HG02840 (cell line): ENCODE data around the gene KCNIP1.

Experiments used
- ATAC-seq: cut with Tn5 transposase; IDR thresholded peaks from one replicate; pipeline ENCODE4 v1.9.1; 2021; ENCODE audit warnings: mild to moderate bottlenecking, moderate library complexity, moderate number of reproducible peaks; ENCODE audit not compliant: unreplicated experiment, low FRiP score

The KCNIP1 gene

DNA sequence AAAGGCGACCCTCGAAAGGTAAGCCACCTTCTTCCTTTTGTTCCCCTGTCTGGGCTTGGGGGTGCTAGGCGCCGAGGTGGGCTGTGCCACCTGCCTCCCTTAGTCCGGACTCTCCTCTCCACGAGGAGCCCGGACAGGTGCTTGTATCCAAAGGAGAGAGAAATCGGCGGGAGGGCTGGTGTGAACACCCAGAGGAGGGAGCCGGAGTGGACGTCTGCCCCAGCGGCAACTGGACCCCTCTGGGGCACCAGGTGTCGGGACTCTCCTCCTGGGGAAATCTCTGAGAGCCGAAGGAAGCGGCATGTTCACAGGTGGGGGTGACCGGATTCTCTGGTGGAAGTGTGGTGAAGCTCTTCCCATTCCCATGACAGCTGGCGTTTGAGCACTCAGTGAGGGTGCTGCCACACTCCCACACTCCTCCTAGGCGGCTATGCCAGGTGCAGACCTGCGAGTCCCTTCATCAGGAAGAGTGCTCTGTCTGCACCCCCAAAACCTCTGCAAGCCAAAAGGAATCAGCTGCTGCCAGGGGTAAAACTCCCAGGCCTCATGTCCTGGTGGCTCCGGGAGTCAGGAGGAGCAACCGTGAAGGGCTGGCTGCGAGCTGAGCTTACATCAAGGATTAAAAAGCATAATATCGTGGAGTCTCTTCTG, 921 bp downstream of the KCNIP1 start:
- ATAC-seq = no peak

DNA sequence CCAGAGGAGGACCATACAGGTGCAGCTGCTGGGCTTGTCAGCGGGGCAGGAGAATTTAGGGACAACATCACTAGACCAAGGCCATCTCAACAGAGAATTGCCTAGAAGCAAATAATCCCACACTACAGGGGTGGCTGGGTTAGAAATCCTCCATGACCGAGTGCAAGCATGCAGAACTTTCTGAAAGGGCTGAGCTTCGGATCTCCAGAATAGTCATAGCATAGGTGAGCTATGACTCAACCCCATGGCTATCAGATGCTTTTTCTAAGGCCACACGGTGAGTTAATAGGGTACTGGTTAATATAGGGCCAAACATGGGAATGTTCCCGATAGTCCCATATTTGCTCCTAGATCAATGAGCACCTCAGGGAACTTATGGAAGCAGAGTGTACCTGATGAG, 4.2 kb downstream of the KCNIP1 start:
- peak; percentile 51 for ATAC-seq

DNA sequence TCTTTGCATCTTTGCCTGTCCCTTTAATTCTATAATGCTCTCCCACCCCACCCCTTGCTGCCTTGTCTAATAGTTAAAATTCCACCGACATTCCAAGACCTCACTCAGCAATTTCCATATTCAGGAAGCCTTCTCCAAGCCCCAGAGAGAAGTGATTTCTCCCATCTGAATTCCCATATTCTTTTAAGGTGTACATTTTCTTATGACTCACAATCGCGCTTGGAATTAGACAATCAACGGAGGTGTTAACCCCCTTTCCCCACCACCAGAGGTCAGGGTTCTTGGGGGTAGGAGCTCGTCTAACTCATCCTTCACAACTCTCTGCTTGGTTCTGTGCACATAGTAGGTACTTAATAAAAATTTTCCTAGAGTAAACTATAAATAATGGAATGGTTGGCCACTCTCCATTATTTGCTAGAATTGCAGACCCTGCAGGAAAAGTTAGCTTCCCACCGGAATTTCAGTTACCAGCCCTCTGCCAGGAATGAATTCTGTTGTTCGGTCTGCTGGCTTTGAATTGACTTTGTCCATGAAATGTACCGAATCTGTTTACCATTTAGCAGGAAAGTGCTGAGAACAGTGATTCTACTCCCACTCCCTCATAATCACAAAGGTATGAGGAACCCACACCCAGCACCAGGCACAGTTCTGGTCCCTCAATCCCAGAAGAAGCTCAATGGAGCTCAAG, 5.0 kb downstream of the KCNIP1 start:
- no peak for ATAC-seq

DNA sequence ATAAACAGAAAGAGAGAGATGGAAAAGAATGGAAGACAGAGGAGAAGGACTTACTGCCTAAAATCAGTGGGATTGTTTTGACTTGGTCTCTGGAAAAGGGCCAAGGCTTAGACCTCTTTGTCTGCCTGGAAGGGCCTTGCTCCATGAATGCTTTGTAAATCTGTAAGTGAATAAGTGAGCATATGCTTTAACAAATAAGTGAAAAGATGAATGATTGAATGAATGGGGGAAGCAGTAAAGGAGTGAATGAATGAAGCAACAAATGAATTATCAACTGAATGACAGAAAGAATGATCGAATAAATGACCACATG, 5.5 kb downstream of the KCNIP1 start:
- no peak for ATAC-seq

DNA sequence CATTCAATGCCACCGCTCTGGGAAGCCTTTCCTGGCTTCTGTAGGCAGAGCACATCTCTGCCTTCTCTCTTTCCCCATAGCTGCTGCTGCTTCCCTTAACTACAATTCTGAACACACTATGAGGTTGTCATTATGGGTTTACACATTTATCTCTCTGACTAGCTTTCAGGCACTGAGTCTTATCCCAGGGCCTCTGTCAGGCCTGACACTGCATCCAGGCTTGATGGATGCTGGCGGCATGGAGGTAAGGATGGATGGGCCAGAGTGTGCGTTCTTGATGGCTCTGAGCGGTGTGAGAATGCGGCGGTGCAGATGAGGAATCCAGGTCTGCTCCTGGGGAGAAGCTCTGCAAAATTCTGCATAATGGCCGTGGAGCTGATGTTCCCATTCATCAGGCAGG, 6.3 kb downstream of the KCNIP1 start:
- ATAC-seq = no peak

DNA sequence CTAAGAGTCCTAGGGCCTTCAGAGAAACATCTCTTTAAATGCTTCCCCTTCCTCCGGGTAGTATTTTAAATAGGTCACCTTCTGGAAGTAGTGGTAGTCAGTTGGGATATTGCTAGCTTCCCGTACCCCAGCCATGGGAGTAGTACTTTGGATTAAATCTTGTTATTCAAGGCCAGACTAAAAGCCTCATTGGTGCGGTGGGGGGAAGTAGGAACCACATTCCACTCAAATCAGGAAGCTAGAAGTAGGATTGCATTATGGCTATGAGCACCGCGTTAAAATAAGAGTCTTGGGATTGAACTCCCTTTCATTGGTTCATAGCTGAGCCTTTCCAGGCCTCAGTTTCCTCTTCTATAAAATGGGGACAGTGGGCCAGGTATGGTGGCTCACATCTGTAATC, 6.7 kb downstream of the KCNIP1 start:
- no peak for ATAC-seq

DNA sequence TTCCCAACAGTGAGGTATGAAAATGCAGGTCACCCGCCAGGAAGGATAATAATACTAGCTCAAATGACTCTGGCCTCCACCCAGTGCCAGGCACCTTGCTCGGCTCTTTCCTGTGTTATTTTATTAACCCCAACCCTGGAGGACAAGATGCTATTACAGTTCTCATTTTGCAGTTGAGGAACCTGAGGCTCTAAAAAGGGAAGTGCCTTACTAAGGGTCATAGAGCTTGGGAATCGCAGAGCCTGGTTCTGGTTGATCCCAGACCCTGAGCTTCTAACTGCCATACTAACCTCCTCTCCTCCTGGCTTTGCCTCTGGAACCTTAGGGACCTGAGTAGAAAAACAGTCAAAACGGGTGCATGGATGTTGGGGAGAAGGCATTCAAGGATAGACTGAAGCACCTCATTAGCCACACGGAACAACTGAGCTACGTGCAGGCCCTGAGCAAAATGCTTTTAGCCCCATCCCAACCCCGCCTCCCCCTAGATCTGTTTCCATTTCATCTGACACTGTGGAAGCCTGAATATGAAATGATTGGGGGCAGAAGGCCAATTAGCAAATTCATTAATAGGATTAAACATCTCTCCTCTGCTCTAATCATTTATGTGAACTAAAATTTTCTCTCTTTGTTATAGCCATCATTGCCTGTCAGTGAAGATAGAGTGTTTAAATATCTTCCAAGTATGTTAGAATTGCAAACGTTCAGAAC, 7.9 kb downstream of the KCNIP1 start:
- ATAC-seq = no peak

DNA sequence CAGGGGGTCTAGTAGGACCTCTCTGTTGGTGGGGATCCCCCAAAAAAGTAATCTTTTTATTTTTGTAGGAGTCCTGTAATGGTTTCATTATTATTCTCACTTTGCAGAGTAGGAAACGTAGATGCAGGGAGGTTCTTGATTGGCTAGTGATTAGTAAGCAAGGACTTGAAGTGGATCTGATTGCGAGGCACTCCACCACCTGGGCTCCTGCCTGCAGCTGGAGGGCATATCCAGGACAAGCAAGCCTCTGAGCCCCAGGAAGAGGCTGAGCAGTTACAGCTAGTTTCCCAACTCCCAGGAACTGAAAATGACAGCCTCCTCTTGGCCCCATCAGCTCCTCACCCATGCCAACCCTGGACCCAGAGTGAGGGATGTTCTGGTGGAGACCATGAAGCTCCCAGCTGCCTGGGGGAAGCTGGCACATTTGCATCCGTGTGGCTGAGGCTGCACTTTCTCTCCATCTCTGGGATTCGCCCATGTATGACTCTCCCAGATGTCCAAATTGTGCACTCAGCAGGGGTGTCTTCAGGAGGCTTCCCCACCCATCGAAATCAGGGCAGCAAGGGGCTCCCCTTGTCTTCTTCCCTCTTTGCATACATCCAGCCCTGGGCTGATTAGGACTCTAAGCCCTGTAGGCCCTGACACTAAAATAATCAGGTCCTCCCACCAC, 10.2 kb downstream of the KCNIP1 start:
- ATAC-seq = no peak

DNA sequence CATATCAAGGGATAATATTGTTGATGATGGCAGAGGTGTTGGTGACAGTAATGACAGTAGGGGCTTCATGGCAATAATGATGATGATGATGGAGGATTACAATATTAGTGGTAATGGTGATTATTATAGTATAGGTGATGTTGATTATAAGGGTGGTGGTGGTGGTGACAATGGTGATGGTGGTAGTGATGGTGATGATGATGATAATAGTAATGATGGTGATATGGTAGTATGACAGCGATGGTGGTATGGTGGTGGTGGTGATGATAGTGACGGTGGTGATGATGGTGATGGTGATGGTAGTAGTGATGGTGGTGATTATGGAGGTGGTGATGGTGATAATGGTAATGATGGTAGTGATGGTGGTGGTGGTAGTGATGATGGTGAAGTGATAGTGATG, 13.6 kb downstream of the KCNIP1 start:
- ATAC-seq = no peak

DNA sequence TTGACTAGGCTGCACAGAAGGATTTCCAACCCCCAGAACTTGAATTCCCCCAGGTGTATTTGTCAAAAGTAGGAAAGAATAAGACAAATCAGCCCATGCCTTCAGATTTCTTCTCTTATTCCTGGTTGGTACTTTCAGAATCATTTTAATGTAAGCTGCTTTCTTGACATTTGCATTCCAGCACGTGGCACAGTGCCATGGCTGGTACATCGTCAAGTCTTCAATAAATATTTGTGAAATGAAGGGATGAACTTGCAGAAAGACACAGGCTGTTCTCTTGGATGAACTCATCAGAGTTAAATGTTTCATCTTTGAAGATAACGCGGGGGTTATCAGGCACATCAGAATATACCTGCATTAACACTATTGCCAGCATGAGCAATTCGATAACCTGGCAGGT, 14.5 kb downstream of the KCNIP1 start:
- ATAC-seq = no peak

DNA sequence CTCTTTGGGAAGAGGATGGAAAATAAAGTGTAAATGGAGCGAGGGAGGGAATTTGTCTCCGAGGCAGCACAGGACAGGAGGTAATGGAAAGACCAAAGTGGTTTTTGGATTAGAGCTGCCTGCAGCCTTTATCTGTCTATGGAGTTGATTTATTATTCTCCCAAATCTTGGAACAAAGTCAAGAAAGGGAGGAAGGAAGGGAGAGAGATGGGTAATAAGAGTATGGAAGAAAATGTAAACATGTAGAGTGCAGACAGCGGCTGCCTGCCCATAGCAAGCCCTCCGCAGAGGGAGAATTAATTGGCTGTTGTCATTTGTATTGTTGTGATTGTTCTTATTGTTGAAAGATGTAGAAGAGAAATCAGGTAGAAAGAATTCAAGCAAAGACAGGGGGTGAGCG, 15.7 kb downstream of the KCNIP1 start:
- no peak for ATAC-seq

DNA sequence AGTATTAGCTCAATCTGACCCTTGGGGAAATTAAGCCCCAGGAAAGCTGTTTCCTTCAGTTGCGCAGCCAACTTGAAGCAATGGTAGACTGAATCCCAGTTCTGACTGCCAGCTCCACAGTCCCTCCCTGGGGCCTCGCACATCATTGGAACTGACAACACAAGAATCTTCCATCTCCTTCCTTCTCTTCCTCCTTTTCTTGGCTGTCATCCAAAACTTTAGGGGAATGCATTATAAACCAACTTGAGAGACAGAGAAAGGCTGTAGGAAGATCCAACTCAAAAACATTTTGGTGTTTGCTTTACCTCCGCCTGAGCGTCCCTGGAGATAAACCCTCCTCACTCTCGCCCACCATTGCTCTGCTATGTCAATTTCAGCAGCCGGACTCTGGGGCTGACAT, 16.6 kb downstream of the KCNIP1 start:
- ATAC-seq = no peak

DNA sequence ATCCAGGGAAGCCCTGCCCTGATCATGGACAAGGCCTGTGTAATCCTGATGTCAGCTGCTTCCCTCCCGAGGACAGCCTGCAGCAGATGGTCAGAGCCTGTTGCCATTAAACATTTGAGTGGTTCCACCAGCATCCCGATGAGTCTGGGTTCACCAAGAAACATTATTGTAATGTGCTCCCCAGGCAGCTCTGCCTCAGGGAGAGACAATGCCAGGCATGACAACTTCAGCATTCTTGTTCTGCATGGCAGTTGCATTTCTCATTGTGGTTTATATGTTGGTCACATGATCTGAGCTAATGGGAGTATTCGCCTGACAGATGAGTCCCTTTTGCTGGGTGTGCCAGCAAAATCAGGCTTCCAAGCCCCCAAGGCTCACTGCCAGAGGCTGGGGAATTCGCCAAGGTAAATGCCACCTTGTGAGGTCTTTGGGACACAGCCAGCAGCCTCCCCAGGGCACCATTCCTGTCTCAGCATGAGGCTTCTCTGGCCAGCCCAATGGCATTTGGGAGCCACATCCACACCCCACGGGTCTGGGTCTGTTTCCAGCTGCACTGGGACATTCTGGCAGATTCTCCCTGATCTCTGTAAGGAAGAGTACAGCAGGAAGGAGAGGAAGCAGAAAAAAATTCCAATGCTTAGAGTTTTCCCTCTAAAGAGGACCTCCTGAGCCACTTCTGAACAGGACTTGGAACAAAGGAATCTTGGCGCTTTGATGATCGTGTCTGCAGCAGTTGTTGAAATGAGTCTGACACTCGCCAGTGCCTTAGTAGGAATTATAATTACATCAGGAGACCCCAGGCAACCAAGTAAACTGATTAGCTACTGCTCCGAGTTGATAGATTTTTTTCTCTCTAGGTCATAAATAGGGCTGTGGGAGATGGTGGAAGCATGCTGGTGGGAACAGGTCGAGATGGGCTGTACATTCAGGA, 18.7 kb downstream of the KCNIP1 start:
- ATAC-seq = no peak

DNA sequence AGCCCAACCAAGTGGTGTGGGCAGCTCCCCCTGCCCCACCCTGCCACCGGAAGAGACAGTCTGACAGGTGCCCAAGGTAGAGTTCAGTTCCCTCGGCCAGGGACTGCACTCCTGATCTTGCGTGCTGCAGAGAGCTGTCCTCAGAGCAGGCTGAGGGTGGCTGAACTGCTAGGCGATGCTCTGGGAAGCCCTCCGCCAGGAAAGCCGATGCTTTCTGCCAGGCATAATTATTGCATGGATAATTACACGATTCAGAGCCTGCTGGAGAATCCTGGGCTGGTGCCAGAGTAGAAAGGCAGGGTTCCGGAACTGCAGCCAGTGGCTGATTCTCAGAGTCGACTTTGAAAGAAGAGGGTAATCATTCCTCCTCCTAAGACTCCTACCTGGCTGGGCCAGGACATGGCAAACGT, 19.3 kb downstream of the KCNIP1 start:
- ATAC-seq = no peak

DNA sequence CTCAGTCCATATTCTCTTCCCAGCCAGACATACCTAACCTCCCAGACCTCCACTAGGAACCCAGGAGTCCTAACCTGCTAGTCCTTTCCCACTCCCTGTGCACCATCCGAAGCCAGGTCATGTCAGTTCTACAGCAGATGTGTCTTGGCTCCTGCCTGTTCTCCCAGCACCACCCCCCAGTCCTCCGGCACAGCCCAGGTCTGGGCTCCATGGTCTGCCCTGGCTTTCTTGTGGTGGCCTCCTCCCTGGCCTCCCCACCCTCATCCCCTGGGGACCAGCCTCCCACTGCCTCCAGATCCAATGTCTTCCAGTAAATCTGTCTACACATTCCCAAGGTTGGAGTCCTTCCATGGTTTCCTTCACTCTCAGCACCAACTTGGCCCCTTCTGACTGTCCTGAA, 20.0 kb downstream of the KCNIP1 start:
- ATAC-seq = no peak

DNA sequence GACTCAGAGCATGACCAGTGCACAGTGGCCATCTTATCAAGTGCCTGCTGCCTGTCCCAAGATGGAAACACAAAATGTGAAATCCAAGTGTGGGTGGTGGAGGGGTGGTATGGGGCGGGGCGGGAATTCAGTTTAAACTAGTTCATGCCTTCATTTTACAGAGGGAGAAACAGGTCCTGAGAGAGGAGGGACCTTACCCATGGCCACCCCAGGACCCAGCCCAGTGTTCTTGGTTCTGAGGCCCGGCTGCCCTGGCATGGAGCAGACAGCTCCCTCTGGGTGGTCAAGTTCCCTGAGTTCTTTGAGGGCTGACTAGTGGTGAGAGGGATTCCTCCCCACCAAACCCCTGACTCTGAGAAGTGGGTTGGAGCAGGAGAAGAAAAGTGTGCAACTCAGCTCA, 20.8 kb downstream of the KCNIP1 start:
- ATAC-seq = no peak

DNA sequence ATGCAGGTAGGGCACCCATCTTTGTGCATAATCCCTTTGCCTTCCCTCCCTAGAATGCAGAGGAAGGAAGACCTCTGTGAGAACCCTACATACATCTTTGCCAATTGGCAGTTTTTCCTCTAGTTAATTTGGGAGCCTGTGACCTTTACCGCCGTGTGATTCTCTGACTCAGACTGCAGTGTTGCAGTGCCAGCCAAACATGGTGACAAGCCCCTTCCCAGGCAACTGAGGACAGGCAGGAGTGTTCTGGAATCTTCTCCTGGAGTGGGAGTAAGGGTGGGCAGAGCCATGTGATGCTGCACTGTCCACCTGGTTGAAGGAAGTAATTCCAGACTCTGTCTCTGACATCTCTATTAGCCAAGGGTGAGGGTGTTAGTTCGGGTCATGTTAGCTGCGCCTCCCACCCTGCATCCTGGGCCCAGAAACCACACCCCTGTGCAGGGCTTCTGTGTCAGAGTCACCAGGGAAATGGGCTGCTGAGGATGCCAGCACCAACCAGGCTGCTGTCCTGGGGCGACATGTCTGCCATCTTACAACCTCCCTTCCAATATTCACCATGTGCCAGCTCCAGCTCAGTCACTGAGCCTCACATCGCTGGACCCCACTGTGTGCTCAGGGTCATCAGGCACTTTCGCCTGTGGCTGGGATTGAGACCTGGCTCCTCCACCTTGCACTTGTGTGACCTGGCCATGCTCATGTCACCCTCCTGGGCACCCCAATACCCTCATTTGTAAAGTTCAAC, 21.8 kb downstream of the KCNIP1 start:
- ATAC-seq = no peak

DNA sequence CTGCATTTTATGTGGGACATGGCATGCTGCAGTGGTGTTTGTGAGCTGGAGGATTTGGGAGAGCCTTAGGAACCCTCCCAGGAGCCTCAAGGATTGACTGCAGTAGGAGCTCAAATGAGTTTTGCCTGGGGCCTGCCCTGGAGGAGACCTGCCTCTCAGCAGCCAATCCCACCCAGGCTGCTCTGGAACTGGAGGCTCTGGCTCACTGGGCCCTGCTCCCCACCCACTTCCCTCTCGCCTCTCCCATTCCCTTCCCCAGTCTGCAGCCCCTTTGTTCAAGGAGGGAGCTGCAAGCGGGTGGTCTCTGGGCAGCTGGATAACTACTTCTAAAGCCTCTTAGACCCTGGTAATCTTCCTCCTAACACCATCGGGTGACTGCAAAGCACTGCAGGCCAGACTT, 24.2 kb downstream of the KCNIP1 start:
- ATAC-seq = no peak

DNA sequence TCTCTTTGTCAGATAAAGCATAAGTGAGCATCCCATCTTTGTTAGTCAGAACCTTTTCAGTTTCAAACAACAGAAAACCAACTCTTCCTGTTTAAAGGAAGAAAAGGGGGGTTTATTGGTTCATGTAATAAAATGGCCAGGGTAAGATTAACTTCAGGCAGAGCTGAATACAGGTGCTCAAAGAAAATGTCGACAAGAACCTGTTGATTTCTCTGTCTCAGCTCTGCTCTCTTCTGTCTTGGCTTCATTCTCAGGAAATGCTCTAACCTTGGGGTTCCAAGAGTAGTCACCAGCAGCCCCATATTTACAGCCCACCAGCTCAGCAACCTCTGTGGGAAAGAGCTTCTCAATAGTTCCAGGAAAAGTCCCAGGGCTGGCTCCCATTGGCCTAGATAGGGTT, 25.2 kb downstream of the KCNIP1 start:
- ATAC-seq = no peak

DNA sequence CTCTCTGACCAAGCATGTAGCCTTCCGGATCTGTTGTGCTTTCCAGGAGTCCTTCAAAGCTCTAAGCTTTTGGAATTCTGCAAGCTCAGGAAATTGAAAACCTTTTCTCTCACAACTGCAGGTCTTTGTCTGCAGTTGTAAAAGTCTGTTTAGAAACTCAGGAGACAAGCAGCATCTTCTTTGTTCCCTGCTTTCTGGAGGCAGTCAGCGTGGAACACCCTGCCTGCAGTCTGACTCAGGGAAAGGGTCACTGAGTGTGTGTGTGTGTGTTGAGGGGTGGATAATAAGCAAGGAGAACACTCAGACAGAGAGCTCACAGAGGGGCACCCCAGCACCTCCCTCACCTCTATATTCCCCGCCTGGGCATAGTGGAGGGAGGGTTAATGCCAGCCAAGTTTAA, 29.1 kb downstream of the KCNIP1 start:
- ATAC-seq = no peak
